ENCODE data around the gene SAMD15. TPM values are rescaled to one million over a fixed set of nuclear protein-coding genes. Genes with fewer than 3 reads are reported as not detected.
"Not testable (repeated sequence)": the region's sequence is repeated elsewhere in the genome, so short reads cannot be mapped to it uniquely, and the experiment has no call there.

Gene SAMD15
- total RNA-seq, 1 experiment from 2014 or later = 0.42 TPM

DNA sequence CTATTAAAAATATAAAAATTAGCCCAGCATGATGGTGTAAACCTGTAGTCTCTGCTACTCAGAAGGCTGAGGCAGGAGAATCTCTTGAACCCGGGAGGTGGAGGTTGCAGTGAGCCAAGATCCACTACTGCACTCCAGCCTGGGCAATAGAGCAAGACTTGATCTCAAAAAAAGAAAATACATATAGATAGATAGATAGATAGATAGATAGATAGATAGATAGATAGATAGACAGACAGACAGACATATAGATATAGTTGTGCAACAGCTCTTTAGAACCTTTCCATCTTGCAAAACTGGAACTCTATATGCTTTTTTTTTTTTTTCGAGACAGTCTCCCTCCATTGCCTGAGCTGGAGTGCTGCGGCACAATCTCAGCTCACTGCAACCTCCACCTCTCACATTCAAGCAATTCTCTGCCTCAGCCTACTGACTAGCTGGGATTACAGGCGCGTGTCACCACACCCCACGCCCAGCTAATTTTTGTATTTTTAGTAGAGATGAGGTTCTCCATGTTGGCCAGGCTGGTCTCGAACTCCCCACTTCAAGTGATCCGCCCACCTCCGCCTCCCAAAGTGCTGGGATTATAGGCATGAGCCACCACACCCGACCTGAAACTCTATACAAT is 38.3 kb downstream of the SAMD15 start:
- H3K4me1 Mint-ChIP-seq; ATAC-seq; H3K4me3 Mint-ChIP-seq; DNase-seq (ENCODE audit: low spot score); H3K27me3 Mint-ChIP-seq (ENCODE audit: low read depth); H3K27ac Mint-ChIP-seq; POLR2A ChIA-PET: not testable (repeated sequence)
- Mint-ChIP-seq H3K9me3 (peaks cover 28% of the 10 kb centered on the region), H3K36me3 (peaks cover 20% of the 10 kb centered on the region)
- CTCF ChIA-PET = interaction anchor here (1.5 kb wide), 1 partner anchor 9 kb away, joined by 6 read pairs; no protein-coding TSS in a partner anchor

GRCh38 chr14:77416098-77416497 is 38.9 kb downstream of the SAMD15 start:
- H3K4me3 Mint-ChIP-seq; H3K27ac Mint-ChIP-seq; H3K27me3 Mint-ChIP-seq (ENCODE audit: low read depth); POLR2A ChIA-PET; DNase-seq (ENCODE audit: low spot score); ATAC-seq; H3K4me1 Mint-ChIP-seq: not testable (repeated sequence)
- H3K36me3 Mint-ChIP-seq = peaks cover 20% of the 10 kb centered on the region
- CTCF ChIA-PET = interaction anchor here (1.5 kb wide), 1 partner anchor 9 kb away, joined by 6 read pairs; no protein-coding TSS in a partner anchor
- H3K9me3 Mint-ChIP-seq = peaks cover 28% of the 10 kb centered on the region

DNA sequence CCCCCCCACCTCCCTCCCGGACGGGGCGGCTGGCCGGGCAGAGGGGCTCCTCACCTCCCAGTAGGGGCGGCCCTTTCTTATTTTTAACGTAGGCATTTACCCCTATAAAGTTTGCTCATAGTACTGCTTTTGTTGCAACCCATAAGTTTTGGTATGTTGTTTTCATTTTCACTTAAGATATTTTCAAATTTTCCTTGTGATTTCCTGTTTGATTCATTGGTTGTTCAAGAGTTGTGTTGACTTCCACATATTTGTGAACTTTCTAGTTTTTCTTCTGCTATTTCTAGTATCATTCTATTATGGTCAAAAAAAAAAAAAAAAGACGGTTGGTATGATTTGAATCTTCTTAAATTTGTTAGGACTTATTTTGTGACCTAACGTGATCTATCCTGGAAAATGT is 39.7 kb downstream of the SAMD15 start:
- DNase-seq (ENCODE audit: low spot score) = no peak
- no peak overlapping the region for H3K4me3 Mint-ChIP-seq
- CTCF ChIA-PET = no interaction called here
- H3K27me3 Mint-ChIP-seq (ENCODE audit: low read depth) = no peaks in the 10 kb centered on the region
- POLR2A ChIA-PET = no interaction called here
- no peak for ATAC-seq
- H3K27ac Mint-ChIP-seq = no peak overlapping the region
- peaks cover 22% of the 10 kb centered on the region for H3K36me3 Mint-ChIP-seq
- H3K9me3 Mint-ChIP-seq = peaks cover 28% of the 10 kb centered on the region
- H3K4me1 Mint-ChIP-seq = no peaks in the 10 kb centered on the region
- TF ChIP-seq RORB (CRISPR knock-in tag; IDR thresholded peaks at IDR 0.05) = no peak
- TF ChIP-seq HMGA2 (CRISPR knock-in tag; IDR thresholded peaks at IDR 0.05) = no peak
- TF ChIP-seq IRF1 (CRISPR knock-in tag; IDR thresholded peaks at IDR 0.05) = no peak
- TF ChIP-seq, protein P1, sequence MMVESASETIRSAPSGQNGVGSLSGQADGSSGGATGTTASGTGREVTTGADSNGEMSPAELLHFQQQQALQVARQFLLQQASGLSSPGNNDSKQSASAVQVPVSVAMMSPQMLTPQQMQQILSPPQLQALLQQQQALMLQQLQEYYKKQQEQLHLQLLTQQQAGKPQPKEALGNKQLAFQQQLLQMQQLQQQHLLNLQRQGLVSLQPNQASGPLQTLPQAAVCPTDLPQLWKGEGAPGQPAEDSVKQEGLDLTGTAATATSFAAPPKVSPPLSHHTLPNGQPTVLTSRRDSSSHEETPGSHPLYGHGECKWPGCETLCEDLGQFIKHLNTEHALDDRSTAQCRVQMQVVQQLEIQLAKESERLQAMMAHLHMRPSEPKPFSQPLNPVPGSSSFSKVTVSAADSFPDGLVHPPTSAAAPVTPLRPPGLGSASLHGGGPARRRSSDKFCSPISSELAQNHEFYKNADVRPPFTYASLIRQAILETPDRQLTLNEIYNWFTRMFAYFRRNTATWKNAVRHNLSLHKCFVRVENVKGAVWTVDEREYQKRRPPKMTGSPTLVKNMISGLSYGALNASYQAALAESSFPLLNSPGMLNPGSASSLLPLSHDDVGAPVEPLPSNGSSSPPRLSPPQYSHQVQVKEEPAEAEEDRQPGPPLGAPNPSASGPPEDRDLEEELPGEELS (CRISPR knock-in tag; IDR thresholded peaks at IDR 0.05) = no peak
- TF ChIP-seq KAT7 (CRISPR knock-in tag; IDR thresholded peaks at IDR 0.05; ENCODE audit: borderline replicate concordance) = no peak
- TF ChIP-seq, protein P2, sequence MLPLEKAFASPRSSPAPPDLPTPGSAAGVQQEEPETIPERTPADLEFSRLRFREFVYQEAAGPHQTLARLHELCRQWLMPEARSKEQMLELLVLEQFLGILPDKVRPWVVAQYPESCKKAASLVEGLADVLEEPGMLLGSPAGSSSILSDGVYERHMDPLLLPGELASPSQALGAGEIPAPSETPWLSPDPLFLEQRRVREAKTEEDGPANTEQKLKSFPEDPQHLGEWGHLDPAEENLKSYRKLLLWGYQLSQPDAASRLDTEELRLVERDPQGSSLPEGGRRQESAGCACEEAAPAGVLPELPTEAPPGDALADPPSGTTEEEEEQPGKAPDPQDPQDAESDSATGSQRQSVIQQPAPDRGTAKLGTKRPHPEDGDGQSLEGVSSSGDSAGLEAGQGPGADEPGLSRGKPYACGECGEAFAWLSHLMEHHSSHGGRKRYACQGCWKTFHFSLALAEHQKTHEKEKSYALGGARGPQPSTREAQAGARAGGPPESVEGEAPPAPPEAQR (CRISPR knock-in tag; IDR thresholded peaks at IDR 0.05) = no peak
- TF ChIP-seq ZNF232 (CRISPR knock-in tag; IDR thresholded peaks at IDR 0.05) = no peak
- TF ChIP-seq, protein P3, sequence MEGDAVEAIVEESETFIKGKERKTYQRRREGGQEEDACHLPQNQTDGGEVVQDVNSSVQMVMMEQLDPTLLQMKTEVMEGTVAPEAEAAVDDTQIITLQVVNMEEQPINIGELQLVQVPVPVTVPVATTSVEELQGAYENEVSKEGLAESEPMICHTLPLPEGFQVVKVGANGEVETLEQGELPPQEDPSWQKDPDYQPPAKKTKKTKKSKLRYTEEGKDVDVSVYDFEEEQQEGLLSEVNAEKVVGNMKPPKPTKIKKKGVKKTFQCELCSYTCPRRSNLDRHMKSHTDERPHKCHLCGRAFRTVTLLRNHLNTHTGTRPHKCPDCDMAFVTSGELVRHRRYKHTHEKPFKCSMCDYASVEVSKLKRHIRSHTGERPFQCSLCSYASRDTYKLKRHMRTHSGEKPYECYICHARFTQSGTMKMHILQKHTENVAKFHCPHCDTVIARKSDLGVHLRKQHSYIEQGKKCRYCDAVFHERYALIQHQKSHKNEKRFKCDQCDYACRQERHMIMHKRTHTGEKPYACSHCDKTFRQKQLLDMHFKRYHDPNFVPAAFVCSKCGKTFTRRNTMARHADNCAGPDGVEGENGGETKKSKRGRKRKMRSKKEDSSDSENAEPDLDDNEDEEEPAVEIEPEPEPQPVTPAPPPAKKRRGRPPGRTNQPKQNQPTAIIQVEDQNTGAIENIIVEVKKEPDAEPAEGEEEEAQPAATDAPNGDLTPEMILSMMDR (IDR thresholded peaks at IDR 0.05) = no peak
- no peak for TF ChIP-seq NR2C2 (CRISPR knock-in tag; IDR thresholded peaks at IDR 0.05)
- TF ChIP-seq JAZF1 (CRISPR knock-in tag; IDR thresholded peaks at IDR 0.05) = no peak
- TF ChIP-seq, protein P4, sequence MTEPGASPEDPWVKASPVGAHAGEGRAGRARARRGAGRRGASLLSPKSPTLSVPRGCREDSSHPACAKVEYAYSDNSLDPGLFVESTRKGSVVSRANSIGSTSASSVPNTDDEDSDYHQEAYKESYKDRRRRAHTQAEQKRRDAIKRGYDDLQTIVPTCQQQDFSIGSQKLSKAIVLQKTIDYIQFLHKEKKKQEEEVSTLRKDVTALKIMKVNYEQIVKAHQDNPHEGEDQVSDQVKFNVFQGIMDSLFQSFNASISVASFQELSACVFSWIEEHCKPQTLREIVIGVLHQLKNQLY (CRISPR knock-in tag; IDR thresholded peaks at IDR 0.05) = no peak
- TF ChIP-seq, protein P5, sequence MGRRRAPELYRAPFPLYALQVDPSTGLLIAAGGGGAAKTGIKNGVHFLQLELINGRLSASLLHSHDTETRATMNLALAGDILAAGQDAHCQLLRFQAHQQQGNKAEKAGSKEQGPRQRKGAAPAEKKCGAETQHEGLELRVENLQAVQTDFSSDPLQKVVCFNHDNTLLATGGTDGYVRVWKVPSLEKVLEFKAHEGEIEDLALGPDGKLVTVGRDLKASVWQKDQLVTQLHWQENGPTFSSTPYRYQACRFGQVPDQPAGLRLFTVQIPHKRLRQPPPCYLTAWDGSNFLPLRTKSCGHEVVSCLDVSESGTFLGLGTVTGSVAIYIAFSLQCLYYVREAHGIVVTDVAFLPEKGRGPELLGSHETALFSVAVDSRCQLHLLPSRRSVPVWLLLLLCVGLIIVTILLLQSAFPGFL (CRISPR knock-in tag; IDR thresholded peaks at IDR 0.05; ENCODE audit: borderline replicate concordance) = no peak
- TF ChIP-seq IRF2 (CRISPR knock-in tag; IDR thresholded peaks at IDR 0.05; ENCODE audit: borderline replicate concordance, low read depth) = no peak
- no peak for TF ChIP-seq ATF1 (CRISPR knock-in tag; IDR thresholded peaks at IDR 0.05)
- TF ChIP-seq SMAD4 (CRISPR knock-in tag; IDR thresholded peaks at IDR 0.05) = no peak
- TF ChIP-seq OVOL2 (CRISPR knock-in tag; IDR thresholded peaks at IDR 0.05; ENCODE audit: borderline replicate concordance) = no peak
- TF ChIP-seq, protein P6, sequence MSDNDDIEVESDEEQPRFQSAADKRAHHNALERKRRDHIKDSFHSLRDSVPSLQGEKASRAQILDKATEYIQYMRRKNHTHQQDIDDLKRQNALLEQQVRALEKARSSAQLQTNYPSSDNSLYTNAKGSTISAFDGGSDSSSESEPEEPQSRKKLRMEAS (CRISPR knock-in tag; IDR thresholded peaks at IDR 0.05) = no peak
- TF ChIP-seq, protein P7, sequence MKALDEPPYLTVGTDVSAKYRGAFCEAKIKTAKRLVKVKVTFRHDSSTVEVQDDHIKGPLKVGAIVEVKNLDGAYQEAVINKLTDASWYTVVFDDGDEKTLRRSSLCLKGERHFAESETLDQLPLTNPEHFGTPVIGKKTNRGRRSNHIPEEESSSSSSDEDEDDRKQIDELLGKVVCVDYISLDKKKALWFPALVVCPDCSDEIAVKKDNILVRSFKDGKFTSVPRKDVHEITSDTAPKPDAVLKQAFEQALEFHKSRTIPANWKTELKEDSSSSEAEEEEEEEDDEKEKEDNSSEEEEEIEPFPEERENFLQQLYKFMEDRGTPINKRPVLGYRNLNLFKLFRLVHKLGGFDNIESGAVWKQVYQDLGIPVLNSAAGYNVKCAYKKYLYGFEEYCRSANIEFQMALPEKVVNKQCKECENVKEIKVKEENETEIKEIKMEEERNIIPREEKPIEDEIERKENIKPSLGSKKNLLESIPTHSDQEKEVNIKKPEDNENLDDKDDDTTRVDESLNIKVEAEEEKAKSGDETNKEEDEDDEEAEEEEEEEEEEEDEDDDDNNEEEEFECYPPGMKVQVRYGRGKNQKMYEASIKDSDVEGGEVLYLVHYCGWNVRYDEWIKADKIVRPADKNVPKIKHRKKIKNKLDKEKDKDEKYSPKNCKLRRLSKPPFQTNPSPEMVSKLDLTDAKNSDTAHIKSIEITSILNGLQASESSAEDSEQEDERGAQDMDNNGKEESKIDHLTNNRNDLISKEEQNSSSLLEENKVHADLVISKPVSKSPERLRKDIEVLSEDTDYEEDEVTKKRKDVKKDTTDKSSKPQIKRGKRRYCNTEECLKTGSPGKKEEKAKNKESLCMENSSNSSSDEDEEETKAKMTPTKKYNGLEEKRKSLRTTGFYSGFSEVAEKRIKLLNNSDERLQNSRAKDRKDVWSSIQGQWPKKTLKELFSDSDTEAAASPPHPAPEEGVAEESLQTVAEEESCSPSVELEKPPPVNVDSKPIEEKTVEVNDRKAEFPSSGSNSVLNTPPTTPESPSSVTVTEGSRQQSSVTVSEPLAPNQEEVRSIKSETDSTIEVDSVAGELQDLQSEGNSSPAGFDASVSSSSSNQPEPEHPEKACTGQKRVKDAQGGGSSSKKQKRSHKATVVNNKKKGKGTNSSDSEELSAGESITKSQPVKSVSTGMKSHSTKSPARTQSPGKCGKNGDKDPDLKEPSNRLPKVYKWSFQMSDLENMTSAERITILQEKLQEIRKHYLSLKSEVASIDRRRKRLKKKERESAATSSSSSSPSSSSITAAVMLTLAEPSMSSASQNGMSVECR (CRISPR knock-in tag; IDR thresholded peaks at IDR 0.05; ENCODE audit: borderline replicate concordance) = no peak

Data from WTC11 (cell line).